ENCODE data around the gene MARCHF5.

DNA sequence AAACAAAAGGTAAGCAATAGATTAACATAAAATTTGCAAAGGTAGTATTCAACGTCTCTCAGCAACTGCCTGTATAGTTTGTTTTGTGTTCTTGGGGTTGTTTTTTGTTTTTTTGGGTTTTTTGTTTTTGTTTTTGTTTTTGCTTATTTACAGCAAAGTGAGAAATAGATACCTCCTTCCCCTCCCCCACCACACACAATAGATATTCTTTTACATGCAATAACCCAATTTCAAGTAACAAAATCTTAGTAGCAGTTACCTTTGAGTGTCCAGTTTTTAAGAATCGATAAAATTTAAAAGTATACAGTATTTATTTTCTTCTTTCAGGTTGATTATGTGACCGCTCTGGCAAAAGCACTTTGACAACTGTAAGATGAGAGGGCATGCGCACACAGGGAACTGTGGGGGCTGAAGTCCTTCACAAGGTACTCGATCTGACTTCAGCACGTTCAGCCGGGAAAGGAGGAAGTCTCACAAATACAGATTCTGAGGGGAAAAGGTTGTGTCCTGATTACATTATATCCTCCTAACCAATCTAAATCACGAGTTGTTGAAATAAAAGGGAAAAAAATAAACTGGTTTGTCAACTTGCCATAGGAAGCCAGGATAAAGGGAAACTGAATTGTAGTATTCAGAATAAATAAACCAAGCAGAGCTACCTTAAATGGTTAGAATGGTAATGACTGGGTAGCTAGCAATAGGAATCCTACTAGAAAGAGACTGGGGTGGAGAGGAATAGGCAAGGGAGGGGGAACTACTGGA lies 47.9 kb upstream of the MARCHF5 start:
- TF ChIP-seq CTCF (IDR thresholded peaks at IDR 0.05; ENCODE audit: extremely low read depth in 1 of 2, insufficient read depth in 1 of 2, low read depth in 1 of 2, low read length in 2 of 2) (no peak), GATA2 (IDR thresholded peaks at IDR 0.05; ENCODE audit: insufficient read depth, insufficient read length, low read depth, low read length) (no peak)

Measured in endothelial cell of umbilical vein (primary cell).